T-helper 9 cell (primary cell): Measurements from ENCODE around the gene TREX2.

Experiments
- DNase-seq: peaks from one replicate; pipeline ENCODE4 v3.0.0-alpha.2; 2020

The TREX2 gene

DNA sequence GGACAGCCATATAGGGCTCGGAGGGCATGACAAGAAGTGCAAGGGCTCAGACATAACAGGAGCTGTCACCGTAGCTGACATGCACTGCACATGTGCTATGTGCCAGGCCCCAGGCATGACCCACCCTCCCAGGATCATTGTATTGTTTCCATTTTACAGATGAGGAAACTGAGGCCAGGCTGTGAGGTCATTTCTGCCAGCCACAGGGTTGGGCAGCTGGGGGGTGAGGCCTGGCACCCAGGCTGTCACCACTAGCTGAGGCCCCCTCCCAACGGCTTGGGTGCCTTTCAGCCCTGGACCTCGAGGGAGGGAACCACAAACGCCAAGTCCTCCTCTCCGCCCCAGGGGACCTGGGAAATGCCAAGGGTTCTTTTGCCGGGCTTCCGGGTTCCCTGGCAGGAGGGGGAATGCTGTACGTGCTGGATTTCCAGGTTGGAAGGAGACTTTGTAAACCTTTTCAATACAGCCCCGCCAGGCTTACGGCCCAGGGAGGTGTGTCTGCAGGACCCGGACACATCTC lies 12.6 kb downstream of the TREX2 start:
- no peak for DNase-seq

DNA sequence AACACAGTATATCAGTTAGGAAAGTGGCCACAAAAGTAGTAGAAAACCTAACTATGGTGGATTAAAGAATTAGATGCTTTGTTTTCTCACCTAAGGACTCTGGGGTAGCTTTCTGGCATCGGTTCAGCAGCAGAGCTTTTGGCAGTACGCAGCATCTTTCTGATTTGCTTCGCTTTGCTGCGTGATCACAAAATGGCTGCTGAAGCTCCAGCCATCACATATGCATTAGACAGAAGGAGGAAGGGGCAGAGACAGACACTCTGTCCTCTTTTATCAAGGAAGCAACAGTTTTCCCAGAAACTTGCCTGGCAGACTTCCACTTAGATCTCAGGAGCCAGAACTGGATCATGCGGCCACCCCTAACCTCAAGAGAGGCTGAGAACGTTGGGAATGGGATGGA lies 15.1 kb downstream of the TREX2 start:
- no peak for DNase-seq

DNA sequence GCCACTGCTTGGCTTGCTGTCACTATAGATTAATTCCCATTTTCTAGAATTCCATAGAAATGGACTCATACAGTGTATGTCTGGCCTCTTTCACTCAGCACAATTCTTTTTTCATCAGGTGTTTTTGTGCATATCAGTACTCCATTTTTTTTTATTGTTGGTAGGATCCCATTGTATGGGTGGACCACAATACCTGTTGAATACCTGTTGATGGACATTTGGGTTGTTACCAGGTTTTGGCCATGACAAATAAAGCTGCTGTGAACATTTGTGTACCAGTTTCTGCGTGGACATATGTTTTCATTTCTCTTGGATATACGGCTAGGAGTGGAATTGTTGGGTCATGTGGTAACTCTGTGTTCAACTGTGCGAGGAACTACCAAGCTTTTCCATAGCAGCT lies 19.7 kb downstream of the TREX2 start:
- no peak for DNase-seq

DNA sequence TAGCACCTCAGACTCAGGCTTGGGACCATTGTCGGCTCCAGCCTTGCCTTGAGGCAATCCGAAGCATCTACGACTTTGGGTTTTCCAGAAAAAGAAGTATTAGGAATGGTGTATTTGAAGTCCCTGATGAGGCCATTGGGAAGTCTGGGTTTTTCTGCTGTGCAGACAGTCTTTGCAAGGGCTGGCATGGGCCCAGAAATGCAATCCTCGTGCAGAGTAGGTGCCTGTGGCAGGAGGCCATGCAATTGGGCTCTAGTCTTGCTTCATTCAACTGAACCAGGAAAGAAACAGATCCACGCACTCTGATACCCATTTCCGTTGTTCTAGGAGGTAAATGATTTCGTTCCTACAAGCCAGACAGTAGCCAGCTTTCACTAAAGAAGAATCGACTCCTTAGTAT lies 22.2 kb downstream of the TREX2 start:
- no peak for DNase-seq

DNA sequence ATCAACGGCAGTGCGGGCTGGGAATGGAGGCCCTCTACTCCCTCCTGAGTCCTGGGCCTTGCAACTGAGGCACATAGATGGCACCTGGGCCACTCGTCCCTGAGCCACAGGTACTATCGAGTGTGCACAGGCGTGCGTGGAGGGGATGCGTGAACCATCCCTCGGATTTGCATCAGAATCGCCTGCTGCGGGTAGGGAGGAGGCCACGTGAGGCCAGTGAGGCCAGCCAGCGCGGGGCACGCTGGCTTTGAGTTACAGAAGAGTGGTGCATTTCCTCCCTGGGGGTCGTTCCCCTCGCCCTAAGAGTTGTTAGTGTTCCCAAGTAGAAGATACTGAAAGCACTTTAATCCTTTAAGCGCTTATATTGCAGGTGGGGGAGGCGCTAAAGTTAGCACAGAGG lies 24.0 kb downstream of the TREX2 start:
- DNase-seq, result no peak

DNA sequence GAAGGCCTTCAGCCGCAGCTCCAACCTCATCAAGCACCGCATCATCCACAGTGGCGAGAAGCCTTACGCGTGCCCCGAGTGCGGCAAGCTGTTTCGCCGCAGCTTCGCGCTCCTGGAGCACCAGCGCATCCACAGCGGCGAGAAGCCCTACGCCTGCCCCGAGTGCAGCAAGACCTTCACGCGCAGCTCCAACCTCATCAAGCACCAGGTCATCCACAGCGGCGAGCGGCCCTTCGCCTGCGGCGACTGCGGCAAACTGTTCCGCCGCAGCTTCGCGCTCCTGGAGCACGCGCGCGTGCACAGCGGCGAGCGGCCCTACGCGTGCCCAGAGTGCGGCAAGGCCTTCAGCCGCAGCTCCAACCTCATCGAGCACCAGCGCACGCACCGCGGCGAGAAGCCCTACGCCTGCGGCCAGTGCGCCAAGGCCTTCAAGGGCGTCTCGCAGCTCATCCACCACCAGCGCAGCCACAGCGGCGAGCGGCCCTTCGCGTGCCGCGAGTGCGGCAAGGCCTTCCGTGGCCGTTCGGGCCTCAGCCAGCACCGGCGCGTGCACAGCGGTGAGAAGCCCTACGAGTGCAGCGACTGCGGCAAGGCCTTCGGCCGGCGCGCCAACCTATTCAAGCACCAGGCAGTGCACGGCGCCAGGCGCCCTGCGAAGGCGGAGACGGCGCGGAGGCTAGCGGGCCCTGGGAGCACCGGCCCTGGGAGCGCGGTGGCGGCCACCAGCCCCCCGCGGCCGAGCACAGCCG lies 24.8 kb downstream of the TREX2 start:
- DNase-seq, result no peak

DNA sequence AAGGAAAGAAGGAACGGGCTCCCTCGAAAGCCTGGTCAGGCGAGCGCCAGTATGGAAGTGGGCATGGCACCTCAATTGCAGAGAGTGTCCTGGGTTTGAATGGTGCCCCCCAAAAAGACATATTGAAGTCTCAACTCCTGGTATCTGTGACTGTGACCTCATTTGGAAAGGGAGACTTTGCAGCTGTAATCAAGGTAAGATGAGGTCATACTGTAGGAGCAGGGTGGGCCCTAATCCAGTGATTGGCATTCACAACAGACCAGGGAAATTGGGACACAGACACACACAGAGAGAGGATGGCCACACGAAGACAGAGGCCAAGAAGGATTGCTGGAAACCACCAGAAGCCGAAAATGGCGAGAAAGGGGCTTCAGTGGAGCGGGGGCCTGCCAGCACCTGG lies 28.2 kb downstream of the TREX2 start:
- DNase-seq, result no peak

DNA sequence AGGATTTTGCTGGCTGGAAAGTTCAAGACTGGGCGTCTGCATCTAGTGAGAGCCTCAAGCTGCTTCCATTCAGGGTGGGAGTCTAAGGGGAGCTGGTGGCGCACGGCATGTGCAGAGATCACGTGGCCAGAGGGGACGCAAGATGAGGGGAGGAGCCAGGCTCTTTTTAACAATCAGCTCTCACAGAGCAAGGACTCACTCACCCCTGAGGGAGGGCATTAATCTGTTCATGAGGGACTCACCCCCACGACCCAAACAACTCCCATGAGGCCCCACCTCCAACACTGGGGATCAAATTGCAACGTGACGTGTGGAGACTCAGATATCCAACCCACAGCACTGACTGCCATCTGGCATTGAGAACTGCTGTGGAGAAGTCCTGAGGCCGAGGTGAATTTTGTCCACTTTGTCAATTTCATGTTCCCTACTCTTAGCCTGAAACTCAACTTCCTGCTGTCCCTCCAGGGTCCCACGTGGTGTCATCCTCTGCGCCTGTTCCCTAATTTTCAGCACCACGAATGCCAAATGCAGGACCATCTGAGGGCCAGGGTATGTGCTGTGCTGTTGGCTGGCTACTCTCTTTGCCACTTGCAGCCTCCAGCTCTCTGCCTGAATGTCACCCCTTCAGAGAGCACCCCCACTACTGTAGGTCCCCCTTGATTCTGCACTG lies 28.9 kb downstream of the TREX2 start:
- DNase-seq, result no peak

DNA sequence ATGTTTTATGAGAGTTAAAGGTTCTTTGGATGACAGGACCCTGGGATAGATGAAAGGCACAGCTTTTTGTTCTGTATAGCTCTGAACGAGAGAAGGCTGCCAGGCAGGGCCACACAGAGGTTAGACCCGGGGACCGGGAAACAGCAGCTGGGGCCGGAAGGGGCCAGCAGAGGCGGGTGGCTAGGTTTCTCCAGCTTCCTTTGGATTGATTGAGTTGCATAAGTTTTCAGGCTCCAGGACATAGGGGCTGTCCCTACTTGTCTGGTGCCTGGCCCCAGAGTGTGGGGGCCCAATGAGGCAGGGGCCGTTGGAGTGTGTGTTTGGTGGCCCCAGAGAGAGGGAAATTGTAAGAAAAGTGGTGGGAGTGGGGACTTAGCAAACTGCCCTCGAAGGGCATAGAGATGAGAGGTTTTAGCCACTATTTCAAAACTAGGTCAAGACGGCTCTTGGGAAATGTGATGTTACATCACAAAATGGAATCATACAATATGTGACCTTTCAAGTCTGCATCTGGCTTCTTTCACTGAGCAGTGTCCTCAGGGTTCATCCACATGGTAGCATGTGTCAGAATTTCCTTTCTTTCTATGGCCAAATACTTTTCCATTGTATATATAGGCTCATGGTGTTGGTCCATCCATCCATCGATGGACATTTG lies 30.9 kb downstream of the TREX2 start:
- DNase-seq, result no peak

DNA sequence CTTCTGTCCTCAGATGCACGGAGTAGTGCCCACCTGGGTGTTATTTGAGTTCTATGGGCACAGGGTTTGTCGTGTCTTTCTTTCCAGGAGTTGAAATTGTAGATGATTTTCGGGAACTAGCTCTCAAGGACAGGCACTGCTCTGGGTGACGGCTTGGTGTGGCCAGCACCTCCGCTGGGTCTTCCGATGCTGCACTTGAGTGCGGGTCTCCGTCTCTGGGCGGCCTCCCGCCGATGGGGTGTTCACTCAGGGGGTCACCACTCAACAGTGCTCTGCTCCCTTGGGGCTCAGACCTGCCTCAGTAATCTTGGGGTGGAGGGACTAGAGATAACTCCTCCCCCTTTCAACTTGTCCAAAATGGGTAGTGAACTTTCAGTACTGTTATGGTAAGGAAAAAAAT lies 32.1 kb downstream of the TREX2 start:
- DNase-seq, result no peak

DNA sequence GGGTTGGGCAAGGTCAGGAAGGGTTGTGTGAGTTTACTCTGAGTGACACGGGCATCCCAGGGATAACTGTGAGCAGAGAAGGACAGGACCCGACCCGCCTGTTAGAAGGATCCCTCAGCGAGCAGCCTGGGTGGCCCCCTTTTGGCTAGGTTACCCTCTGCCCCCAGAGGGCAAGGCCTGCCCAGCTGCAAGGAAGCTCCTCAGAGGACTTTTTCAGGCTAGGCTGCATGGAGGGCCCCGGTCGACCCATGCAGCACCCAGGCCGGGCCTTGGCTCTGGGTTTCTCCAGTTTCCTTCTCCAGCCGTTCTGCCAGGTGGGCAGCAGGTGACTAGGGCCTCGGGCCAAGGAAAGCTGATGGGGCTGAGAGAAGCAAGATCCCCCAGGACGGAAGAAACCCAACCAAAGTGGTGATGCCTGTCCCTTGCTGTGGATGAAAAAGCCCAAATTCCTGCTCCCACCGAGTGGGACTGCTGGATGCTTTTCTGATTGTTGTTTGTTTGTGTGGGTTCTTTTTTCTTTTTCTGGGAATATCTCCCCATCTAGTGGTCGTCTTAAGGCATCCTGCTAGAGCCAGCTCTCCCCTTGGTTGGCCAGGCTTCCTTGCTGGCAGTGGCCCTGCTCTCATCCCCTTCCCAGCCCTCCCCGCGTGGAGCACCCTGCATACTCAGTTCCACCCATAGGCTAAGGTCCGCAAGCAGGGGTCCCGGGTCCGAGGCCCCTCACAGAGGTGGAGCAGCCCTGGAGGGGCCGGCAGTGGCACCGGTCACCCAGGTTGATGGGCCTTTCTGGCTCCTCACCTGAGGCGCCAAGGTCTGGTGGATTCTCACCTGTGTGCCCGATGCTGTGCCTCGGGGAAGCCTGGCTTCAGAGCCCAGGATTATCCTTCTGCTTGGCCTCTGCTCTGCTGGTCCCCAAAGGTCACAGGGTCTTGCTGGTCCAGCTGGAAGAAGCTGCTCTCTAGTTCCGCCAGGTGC lies 32.8 kb downstream of the TREX2 start:
- DNase-seq, result no peak

DNA sequence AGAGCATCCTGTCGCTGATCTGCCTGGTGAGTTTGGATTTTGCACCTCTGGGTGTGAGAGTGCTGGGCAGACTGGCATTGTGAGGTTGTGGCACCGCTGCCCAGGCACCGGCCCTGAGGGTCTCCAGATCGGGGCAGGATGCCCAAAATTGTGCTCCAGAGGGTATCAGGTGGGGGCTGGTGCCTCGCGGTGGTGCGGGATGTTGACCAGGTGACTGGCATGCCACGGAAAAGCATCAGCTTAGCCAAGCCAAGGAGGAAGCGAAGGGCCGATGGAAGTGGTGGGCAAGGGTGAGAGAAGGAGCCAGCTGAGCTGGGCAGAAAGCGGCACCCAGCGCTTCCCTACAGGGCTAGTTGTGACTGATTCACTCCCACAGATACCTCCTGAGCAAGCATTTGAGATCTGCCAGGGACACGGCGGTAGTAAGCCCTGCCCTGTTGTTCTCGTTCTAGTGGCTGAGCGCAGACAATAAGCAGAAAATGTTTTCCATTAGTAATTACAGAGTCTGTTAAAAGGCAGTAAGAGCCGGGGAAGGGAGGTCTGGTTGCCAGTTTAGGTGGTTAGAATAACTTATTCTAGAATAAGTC lies 33.8 kb downstream of the TREX2 start:
- DNase-seq, result no peak

DNA sequence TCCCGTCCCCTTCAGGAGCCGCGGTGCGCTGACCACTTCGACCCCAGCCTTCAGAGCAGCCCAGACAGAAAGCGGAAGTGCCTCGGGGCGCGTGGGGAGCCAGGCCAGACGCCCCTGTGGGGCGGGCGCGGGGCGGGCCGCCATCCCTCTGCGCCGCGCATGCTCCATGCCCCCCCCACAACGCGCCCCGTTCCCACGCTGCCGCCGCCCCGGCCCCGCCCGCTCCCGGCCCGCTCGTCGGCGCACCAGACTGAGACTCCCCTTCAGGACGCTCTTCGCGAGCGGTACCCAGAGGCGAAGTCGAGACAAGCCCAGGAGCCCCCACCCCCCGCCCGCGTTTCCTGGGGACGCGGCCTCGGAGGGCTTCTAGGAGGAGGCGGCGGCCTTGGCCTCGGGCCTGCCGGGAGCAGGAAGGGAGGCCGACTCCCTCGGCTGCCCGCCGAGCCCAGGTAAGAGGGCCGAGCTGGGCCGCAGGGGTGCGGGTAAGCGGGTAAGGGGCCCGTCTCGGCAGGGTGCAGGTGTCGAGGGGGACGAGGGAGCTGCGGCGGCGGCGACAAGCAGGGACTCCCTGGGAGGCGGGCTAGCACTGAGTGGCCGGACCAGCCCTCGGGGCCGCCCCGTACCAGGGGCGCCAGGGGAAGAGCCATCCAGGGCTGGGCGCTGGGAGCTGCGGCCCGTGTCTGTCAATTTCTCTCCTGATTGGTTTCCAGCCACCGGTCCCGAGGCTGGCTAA lies 34.4 kb downstream of the TREX2 start, which contains the start of gene ZFP92:
Gene ZFP92 (plus strand): TSS at position 218 of the 733 bp plus-strand sequence. CDS start 6,851 bp downstream, outside the sequence.
- DNase-seq, result peak; percentile 9

DNA sequence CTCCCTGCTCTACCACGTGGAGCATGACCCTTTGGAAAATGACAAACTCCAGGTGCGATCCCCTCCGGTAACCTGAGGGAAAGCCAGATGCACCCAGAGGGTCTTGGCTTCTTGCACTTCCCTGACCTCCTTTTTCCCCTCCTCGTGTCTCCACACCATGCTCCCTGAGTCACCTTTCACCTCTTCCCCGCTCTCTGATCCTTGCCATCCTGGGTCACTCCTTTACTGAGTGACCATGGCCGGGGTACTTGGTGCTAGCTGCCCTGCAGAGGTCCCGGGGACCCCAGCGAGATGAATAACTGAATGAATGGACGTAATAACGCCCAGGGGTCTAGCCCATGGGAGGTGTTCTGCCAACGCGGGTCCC lies 35.0 kb downstream of the TREX2 start:
- DNase-seq, result no peak

DNA sequence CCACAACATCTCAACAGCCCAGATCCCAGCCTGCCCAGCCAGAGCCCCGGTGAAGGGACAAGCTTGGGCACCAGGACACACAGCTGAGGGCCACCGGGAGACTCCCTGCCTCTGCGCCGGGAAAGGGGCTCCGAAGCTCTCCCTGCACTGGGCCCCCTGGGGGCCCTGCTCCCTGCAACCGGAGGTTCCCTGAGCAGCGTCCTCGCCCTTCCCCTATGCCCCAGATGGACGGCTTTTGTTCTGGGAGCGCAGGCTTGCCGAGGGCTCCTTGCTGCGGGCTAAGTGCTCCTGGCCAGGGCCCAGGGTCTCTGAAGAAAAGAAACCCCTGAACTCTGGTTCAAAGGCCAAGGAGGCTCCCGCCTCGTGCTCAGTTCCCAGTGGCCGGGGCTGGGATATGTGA lies 35.5 kb downstream of the TREX2 start:
- DNase-seq, result no peak

DNA sequence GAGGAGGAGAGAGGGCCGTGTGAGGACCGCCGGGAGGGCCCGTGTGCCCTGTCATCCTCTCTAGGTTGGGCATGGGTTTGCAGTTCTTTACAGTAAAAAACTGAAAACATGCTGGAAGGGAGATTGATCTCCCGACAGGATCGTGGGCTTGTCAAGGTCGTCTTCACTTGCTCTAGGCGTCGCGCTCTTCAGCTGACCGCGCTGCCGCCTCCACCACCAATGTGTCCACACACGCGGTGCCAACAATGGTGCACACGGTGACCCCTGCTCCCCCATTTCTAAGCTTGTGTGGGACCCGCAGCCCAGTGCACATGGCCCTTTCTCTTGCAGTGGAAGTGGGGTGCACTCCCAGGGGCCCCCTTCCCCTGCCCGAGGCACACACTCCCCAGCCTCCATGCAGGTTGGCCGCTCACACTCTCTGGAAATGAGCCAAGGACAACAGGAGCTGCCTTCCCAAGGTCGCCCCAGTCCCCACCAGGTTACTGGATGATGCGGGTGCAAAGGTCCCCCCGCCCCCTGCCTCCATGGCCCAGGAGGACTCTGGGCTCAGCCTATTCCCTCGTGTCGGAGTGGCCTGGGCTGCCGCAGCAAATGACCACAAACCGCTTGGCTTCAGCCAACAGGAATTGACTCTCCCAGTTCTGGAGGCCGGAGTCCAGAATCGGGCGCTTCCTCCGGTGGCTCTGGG lies 36.3 kb downstream of the TREX2 start:
- no peak for DNase-seq

DNA sequence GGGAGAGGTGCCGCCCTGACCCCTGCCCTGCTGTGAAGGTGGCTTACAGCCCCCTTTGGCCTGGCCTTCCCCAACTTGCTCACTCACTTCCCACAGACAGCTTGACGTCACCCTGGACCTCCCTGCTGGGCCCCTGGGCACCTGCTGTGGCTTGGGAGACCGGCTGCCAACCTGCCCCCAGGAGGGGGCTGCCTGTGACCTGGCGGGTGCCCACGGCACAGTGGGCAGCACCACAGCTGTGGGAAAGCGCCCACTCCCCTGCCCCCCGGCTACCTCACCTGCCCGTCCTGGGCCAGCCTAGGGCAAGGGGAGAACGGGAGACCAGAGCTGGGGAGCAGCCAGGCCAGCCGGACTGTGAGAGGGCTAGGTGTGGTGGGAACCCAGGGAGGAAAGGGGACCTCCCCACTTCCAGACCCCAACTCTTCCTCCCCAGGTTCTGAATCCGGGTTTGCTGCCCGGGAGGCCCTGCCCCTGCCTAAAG lies 36.9 kb downstream of the TREX2 start:
- no peak for DNase-seq

DNA sequence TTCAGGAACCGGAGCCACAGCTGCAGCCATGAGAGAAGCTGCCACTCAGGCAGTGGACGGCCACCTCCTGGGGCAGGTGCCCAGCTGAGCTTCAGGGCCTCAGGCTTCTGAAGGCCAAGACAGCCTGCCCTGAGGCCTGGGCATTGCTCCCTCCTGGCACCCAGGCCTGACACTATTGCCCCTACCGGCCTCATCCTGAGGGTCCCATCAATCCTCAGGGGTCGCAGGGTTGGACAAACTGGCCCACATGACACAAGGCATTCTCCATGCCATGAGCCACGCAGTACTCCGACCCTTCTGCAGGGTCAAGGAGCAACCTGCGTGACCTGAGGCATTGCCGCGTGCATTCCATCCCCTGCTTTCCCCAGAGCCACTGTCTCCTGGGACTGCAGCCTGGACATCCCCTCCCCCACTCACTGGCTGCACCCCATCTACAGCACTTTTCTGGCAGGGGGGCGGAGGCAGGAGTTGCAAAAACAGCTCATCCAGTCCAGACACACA lies 37.6 kb downstream of the TREX2 start:
- no peak for DNase-seq

DNA sequence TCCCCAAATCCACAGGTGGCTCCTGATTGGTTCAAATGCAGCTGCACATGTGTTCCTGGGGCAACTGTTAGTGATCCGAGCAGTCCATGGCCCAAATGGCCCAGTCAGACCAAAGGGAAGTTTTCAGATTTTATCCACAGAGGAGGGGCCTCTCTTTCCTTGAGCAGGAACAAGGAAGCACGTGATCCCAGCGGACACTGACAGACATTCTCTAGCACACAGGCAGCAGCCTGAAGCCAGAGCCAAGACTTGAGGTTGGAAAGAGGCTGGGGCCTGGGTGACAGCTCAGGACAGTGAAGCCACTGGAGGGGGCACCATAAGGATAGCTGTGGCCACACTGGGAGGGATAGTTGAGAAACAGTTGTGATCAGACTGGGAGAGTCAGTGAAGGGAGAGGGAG lies 38.1 kb downstream of the TREX2 start:
- no peak for DNase-seq

DNA sequence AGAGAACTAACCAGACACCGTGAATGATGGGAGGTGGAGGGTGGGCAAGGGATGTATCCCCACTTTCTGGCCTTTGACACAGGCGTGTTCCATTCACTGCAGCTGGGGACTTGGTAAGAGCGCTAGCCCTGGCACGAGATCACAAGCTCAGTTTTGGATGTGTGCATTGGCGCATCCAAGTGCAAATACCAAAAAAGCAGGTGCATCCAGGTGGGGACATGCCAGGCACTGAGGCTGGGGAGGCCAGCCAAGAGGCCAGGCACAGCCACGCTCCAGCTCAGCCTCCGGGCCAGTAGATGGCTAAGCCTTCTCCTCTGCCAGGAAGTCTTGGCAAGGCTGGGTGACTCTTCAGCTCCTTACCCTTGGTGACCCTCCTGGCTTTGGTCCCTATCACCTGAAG lies 39.0 kb downstream of the TREX2 start:
- no peak for DNase-seq

DNA sequence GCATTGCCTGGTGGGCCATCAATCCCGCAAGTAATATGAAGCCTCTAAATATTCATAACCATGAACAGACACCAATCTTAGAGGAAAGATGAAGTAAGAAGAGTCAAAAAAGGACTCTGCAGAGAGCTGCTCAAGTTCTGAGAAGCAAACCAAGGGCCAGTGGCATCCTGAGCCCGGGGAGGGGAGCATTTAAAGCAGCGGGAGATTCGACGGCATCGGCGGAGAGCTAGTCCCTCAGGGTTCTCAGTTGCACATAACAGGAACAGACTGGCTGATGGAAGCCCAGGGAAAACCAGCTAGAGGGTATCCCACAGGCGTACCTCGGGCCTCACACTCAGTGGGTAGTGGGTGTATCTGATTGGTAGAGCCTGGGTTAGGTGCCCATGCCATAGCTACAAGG lies 39.8 kb downstream of the TREX2 start:
- no peak for DNase-seq
